Stimulated activated CD4-positive, alpha-beta T cell treated with anti-CD3 and anti-CD28 coated beads, Interleukin-4, amount 100 ng/mL, for 4 hours (primary cell): ENCODE data around the gene SNX27.
"Not testable (repeated sequence)": the region's sequence is repeated elsewhere in the genome, so short reads cannot be mapped to it uniquely, and the experiment has no call there.

Source experiments
- DNase-seq, 2 experiments: peaks; one replicate each; pipeline ENCODE4 v3.0.0-alpha.2; 2020

SNX27 gene

GRCh38 chr1:151643085-151643484 is 31.2 kb downstream of the SNX27 start:
- DNase-seq: not testable (repeated sequence)

- no peak for DNase-seq
Measured at GRCh38 chr1:151644001-151644400, 32.2 kb downstream of the SNX27 start.

DNA sequence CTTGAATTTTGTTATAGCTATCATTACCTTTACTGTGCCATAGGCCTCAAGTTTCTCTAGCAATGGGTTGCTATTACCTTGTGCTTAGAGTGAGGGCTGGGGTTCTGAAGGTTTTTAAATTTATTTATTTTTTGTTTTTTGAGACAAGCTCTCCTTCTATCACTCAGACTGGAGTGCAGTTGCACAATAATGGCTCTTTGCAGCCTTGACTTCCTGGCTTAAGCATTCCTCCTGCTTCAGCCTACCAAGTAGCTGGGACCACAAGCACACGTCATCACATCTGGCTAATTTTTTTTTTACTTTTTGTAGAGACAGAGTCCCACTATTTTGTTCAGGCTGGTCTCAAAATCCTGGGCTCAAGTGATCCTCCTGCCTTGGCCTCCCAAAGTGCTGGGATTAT is 41.5 kb downstream of the SNX27 start:
- no peak for DNase-seq

GRCh38 chr1:151655371-151655770 is 43.5 kb downstream of the SNX27 start:
- no peak for DNase-seq

GRCh38 chr1:151661751-151662150 is 49.9 kb downstream of the SNX27 start:
- DNase-seq: no peak

DNA sequence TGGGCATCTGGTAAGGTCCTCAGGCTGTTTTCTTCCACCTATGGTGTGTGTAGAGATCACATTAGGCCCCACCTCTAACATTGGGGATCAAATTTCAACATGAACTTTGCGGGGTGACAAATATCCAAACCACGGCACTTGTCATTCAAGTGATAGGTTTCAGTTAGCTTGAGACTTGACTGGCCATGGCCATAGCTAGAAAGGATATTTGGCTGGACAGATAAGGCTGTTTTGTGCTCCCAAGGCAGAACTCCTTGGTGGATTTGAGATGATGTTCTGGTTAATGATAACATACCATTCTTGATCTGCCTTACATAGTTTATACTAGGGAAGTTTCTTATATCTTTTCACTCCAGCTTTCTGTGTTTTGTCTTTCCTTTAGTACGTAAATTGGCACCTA is 56.2 kb downstream of the SNX27 start:
- no peak for DNase-seq

DNA sequence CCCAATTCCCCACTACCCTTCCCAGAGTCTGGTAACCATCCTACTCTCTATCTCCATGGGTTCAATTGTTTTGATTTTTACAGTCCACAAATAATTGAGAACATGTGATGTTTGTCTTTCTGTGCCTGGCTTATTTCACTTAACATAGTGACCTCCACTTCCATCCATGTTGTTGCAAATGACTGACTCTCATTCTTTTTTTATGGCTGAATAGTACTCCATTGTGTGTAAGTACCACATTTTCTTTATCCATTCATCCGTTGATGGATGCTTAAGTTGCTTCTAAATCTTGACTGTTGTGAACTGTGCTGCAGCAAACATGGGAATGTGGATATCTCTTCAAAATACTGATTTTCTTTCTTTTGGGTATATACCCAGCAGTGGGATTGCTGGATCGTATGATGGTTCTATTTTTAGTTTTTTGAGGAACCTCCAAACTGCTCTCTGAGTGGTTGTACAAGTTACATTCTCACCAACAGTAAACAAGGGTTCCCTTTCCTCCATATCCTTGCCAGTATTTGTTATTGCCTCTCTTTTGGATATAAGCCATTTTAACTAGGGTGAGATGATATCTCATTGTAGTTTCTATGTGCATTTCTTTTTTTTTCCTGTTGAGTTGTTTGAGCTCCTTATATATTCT is 58.3 kb downstream of the SNX27 start:
- not testable (repeated sequence) for DNase-seq

- no peak for DNase-seq
Measured at GRCh38 chr1:151673407-151673806, 61.6 kb downstream of the SNX27 start.

- DNase-seq: no peak
Measured at GRCh38 chr1:151680391-151680790, 68.5 kb downstream of the SNX27 start.

DNA sequence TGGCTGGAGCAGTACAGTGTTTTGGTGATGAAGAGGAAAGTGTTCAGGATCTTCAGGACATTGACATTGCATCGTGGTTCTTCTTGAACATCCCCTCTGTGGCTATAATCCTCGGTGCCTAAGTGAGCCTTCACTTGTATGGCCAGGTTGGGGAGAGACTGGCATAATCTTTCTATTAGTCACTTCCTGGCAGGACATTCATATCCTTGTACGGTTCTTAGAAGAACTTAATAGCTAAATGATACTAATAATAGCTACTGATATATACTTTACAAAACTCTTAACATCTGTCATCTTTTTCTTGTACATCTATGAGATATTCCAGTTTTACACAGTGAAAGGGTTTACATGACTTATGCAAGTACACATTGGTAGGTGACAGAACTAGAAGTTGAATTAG is 69.0 kb downstream of the SNX27 start:
- DNase-seq: no peak

- DNase-seq: no peak
Measured at GRCh38 chr1:151681923-151682322, 70.1 kb downstream of the SNX27 start.

DNA sequence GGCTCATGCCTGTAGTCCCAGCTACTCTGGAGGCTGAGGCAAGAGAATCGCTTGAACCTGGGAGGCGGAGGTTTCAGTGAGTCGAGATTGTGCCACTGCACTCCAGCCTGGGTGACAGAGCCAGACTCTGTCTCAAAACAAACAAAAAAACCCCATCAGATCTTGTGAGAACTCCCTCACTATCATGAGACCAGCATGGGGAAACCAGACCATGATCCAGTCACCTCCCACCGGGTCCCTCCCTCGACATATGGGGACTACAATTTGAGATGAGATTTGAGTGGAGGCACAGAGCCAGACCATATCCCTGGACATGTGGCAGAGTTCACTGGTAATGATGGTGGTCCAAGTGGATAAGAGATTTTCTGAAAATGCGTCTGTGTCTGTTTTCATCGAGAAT is 71.1 kb downstream of the SNX27 start:
- not testable (repeated sequence) for DNase-seq

DNA sequence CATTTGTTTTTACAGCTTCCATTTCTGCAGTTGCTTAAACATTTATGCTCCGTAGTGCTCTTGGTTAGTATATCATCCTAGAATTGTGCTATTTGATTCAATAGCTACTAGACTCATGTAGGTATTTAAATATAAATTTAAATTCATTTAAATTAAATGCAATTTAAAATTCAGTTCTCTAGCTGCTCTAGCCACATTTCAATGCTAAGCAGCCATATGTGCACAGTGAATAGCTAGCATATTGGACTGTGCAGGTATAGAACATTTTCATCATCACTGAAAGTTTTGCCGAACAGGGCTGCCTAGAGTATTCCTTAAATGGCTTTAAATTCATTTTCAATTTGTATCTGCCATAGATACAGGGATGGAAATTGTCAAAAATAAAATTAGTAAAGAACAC is 72.3 kb downstream of the SNX27 start:
- no peak for DNase-seq

- no peak for DNase-seq
Measured at GRCh38 chr1:151686561-151686960, 74.7 kb downstream of the SNX27 start.

GRCh38 chr1:151689494-151689893 is 77.6 kb downstream of the SNX27 start:
- DNase-seq: no peak

DNA sequence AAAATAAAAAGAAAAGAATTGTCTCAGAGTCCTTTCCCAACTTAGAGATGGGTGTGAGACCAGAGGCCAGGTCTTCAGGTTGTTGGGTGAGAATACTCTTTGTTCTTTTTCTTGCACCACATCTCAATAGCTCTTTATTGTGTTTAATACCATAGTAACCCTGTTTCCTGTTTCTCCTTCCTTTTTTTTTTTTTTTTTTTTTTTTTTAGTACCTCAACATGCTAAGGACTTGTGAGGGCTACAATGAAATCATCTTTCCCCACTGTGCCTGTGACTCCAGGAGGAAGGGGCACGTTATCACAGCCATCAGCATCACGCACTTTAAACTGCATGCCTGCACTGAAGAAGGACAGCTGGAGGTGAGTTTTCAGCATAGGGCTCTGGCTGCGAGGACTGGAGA is 80.4 kb downstream of the SNX27 start:
- no peak for DNase-seq

GRCh38 chr1:151693057-151693651 is 81.3 kb downstream of the SNX27 start:
- no peak for DNase-seq

DNA sequence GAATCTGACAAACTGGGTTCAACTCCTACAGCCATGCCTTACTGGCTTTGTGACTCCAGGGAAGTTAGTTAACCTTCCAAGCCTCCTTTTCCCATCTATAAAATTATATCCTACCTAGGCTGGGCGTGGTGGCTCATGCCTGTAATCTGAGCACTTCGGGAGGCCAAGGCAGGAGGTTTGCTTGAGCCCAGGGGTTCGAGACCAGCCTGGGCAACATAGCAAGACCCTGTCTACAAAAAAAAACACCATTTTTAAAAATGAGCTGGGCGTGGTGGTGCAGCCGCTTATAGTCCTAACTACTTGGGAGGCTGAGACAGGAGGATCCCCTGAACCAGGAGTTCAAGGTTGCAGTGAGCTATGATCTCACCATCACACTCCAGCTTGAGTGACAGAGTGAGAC is 89.7 kb downstream of the SNX27 start:
- no peak for DNase-seq

DNA sequence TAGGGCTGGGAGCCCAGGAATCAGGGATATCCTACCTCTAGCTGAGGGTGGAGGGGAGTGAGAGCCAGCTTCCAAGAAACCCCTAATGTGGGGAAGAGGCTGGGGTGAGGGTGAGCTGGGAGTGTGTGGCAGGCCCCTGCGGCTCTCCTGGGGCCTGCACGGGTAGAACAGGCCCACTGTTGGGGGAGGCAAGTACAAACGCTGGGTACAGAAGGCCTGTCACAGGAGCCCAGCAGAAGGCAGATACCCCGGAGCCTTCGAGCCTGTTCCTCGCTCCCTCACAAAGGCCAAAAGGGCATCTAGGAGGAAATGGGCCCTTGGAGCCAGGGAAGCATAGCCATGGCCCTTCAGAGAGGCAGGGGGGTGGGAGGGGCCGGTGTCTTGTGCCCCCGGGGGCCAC is 91.1 kb downstream of the SNX27 start:
- no peak for DNase-seq

DNA sequence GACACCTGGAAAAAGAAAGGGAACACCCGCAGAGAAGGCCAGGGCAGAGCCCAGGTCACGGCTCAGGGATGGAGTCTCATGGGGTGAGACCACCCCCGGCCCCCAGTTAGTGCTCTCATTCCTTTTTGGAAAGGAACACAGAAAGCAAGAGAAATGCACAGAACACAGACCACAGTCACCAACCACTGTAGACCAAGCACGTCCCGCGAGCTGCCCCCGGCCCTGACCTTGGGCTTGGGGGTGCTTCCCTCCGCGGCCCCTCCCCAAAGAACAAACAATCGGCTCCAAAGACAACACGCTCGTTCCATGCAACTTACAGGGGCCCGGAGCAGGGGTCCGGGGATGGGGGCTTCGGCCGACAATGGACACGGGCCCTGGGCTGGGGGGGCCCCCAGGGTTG is 92.0 kb downstream of the SNX27 start:
- DNase-seq: no peak

DNA sequence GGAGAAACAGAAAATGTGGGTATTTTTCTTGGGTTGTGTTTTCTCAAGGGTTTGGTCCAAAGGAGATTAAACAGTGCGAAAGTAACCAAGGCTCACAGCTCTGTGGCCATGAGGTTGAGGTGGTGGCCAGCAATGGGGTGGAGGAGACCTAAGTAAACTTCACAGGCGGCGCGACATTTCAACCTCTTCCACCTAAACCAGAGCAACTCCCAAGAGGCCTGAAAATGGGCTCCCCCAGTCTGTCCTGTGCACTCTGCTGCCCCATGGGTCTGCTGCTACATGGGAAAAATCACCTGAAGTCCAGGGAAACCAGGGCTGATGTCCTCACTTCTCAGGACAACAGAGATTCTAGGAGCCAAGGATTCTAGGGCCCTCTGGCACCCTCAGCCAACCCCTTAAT is 92.4 kb downstream of the SNX27 start:
- no peak for DNase-seq

DNA sequence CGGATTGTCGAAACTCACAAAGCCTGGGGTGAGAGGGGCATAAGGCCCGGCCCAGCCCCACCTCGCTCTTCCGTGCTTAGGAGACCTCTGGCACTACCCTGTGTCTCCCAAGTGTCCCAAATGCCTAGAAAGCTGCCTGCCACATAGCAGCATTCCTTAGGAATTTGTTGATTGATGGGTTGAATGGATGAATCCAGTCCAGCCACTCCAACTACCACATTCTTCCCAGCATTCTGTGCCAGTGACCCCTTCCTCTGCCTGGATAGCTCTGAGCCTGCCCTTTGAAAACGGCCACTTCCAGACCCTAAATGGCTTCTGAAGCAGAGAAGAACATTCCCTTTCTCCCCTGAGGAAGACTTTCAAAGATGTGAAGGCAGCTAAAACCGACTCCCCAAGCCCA is 93.3 kb downstream of the SNX27 start:
- no peak for DNase-seq

DNA sequence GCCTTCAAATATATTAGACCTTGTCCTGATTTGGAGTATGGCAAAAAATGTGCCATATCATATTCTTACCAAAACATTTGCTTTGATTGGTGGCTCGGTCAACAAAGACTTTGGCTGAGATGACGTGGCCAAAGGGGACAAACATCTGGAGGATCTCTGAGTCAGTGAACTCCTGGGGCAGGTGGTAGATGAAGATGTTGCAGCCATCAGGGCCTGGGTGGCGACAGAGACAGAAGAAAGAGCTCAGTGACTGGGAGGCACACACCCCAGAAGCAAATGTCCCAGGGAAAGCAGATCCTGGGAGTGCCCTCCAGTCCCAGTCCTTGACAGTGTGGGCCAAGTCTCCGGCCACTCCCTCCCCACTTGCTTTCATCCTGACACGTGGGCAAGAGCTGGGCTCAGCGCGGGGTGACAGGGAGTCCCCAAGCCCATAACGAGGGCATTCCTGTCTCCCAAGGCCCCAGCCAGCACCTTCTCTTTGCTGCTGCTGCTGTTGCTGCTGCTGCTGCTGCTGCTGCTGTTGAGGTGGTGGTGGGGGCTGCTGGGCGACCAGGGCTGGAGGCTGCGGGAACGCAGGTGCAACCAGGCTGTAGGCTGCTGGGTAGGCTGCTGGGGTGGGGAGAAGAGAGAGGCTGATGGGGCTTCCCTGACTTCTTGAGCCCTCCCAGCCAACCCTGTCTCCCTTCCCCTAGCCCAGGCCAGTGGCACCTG is 94.1 kb downstream of the SNX27 start:
- DNase-seq: no peak
